Hepatocyte (in vitro differentiated cells): ENCODE measurements around the gene SLC7A10.

Experiments used
- EZH2 ChIP-seq: fragments of 200-600 bp; sonication (generic); IDR thresholded peaks from 2 replicates; pipeline ENCODE4 v1.6.1; 2016; ENCODE audit warnings: antibody characterized with exemption, mild to moderate bottlenecking, borderline replicate concordance
- EZH2phosphoT487 ChIP-seq: fragments of 200-600 bp; sonication (generic); IDR thresholded peaks from one replicate; pipeline ENCODE4 v1.6.1; 2018; ENCODE audit warnings: antibody characterized with exemption, mild to moderate bottlenecking, low read depth, moderate library complexity; ENCODE audit not compliant: unreplicated experiment, severe bottlenecking
- TF ChIP-seq, protein P1 (sequence below): fragments of 200-600 bp; sonication (generic); IDR thresholded peaks from 2 replicates; pipeline ENCODE4 v1.5.1; 2016; ENCODE audit warnings: antibody characterized with exemption, mild to moderate bottlenecking; ENCODE audit not compliant: poor library complexity

DNA sequence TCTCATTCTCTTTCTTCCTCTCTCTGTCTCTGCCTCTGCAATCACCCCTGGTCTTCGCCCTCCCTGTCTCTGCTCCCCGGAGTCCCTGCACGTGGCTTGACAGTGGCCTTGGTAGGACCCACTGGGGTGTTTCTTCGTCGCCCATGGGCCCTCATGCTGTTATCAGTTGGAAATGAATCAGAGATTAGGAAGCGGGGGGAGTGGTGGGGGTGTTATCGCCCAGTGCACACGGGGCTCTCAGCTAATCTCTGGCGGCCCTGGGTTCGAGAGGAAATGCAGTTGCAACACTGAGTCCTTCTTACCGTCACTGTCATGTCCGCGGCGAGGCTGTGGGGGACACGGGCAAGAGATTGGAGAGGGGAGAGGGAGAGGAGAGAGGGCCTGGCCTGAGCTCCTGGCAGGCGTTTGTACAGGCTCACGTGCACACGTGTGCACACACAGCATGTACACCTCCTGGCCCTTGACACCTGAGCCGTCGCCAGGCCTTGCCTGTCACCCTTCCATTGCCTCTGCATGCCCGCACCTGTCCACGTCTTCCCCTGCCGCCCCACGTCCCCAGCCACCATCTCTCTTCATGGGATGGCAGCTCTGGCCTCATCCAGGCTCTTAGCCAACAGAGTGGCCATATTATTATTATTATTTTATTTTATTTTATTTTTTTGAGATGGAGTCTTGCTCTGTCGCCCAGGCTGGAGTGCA, 37.8 kb upstream of the SLC7A10 start:
- TF ChIP-seq, protein P1, sequence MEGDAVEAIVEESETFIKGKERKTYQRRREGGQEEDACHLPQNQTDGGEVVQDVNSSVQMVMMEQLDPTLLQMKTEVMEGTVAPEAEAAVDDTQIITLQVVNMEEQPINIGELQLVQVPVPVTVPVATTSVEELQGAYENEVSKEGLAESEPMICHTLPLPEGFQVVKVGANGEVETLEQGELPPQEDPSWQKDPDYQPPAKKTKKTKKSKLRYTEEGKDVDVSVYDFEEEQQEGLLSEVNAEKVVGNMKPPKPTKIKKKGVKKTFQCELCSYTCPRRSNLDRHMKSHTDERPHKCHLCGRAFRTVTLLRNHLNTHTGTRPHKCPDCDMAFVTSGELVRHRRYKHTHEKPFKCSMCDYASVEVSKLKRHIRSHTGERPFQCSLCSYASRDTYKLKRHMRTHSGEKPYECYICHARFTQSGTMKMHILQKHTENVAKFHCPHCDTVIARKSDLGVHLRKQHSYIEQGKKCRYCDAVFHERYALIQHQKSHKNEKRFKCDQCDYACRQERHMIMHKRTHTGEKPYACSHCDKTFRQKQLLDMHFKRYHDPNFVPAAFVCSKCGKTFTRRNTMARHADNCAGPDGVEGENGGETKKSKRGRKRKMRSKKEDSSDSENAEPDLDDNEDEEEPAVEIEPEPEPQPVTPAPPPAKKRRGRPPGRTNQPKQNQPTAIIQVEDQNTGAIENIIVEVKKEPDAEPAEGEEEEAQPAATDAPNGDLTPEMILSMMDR: no peak
- no peak for TF ChIP-seq EZH2
- TF ChIP-seq EZH2phosphoT487: no peak
